Skin of body (tissue), 2 donors: Measurements from ENCODE around the gene RBM33. TPM values are rescaled to one million over a fixed set of nuclear protein-coding genes. Genes with fewer than 3 reads are reported as not detected.
A peak's percentile ranks its signal among the peaks of the same experiment; 100 is the strongest.
"Not testable (repeated sequence)": the region's sequence is repeated elsewhere in the genome, so short reads cannot be mapped to it uniquely, and the experiment has no call there.

Experiments used
- DNase-seq: peaks from one replicate; lab custom pipeline; 2025; lab: John Stamatoyannopoulos, UW
- total RNA-seq: library from RNA; depleted of rRNA; stranded (reverse); fragments of >200 nt; gene quantifications from one replicate; pipeline ENCODE4 v1.2.3, GENCODE V29; 2014

RBM33 gene
- total RNA-seq, 1 donor from 2014 or later, result 50.4 TPM

GRCh38 chr7:155663937-155664336, 19.5 kb downstream of the RBM33 start:
- no peak for DNase-seq

GRCh38 chr7:155665079-155665956, 20.9 kb downstream of the RBM33 start:
- DNase-seq, result no peak

- no peak for DNase-seq
These were observed 21.5 kb downstream of the RBM33 start for GRCh38 chr7:155665957-155666287.

- DNase-seq, result no peak
These were observed 22.9 kb downstream of the RBM33 start for GRCh38 chr7:155667241-155667829.

- DNase-seq, result peak; percentile 94
These were observed 25.4 kb downstream of the RBM33 start for GRCh38 chr7:155669717-155670505.

GRCh38 chr7:155670521-155670920, 26.1 kb downstream of the RBM33 start:
- DNase-seq, result peak; percentile 64

GRCh38 chr7:155674556-155674955, 30.1 kb downstream of the RBM33 start:
- no peak for DNase-seq

GRCh38 chr7:155676052-155676451, 31.6 kb downstream of the RBM33 start:
- no peak for DNase-seq

- DNase-seq, result no peak
These were observed 33.2 kb downstream of the RBM33 start for GRCh38 chr7:155677688-155678087.

GRCh38 chr7:155680124-155680523, 35.7 kb downstream of the RBM33 start:
- DNase-seq, result no peak

- DNase-seq, result no peak
These were observed 36.4 kb downstream of the RBM33 start for GRCh38 chr7:155680864-155681263.

GRCh38 chr7:155681663-155682062, 37.2 kb downstream of the RBM33 start:
- DNase-seq, result no peak

- no peak for DNase-seq
These were observed 38.0 kb downstream of the RBM33 start for GRCh38 chr7:155682484-155682883.

- DNase-seq, result no peak
These were observed 38.6 kb downstream of the RBM33 start for GRCh38 chr7:155683098-155683497.

- no peak for DNase-seq
These were observed 39.3 kb downstream of the RBM33 start for GRCh38 chr7:155683714-155684113.

- no peak for DNase-seq
These were observed 40.1 kb downstream of the RBM33 start for GRCh38 chr7:155684543-155684942.

- DNase-seq, result peak; percentile 8
These were observed 40.8 kb downstream of the RBM33 start for GRCh38 chr7:155685070-155685790.

- DNase-seq, result no peak
These were observed 41.3 kb downstream of the RBM33 start for GRCh38 chr7:155685791-155686160.

- not testable (repeated sequence) for DNase-seq
These were observed 42.3 kb downstream of the RBM33 start for GRCh38 chr7:155686620-155687324.

- not testable (repeated sequence) for DNase-seq
These were observed 43.8 kb downstream of the RBM33 start for GRCh38 chr7:155688237-155688636.

GRCh38 chr7:155690655-155691054, 46.2 kb downstream of the RBM33 start:
- DNase-seq, result not testable (repeated sequence)
